ENCODE data around the gene RCAN3.

Gene RCAN3

DNA sequence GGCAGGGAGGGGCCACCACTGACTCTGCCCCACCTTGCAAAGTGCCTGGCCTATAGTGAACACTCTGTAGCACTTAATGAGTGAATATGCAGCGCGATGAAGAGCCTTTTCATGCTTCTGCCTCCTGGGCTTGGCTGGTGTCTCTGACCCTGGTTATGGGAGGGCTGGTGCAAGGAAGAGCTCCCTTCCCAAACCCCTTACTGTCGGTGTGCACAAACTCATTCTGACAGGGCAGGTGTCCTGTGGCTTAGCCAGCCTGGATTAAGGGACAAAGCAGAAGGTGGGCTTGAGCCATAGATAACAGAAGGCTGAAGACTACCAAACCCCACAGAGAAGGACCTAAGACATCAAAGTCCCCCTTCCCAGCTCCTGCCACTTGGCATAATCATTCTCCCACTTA is 51.3 kb downstream of the RCAN3 start:
- TF ChIP-seq USF1 (IDR thresholded peaks at IDR 0.05) (no peak), YY1 (IDR thresholded peaks at IDR 0.05; ENCODE audit: low read depth) (no peak), TEAD4 (IDR thresholded peaks at IDR 0.05) (no peak), RAD21 (IDR thresholded peaks at IDR 0.05; ENCODE audit: low read depth) (no peak), TAF1 (IDR thresholded peaks at IDR 0.05; ENCODE audit: low read depth) (no peak), CEBPB (IDR thresholded peaks at IDR 0.05) (no peak), CREB1 (IDR thresholded peaks at IDR 0.05; ENCODE audit: low read depth) (no peak), EGR1 (IDR thresholded peaks at IDR 0.05) (no peak), ZBTB7A (IDR thresholded peaks at IDR 0.05; ENCODE audit: low read depth) (no peak), FOXM1 (IDR thresholded peaks at IDR 0.05; ENCODE audit: borderline replicate concordance, low read depth) (no peak), NFIC (IDR thresholded peaks at IDR 0.05) (no peak), EP300 (IDR thresholded peaks at IDR 0.05; ENCODE audit: borderline replicate concordance) (no peak), TCF12 (IDR thresholded peaks at IDR 0.05; ENCODE audit: low read depth) (no peak)
- TF ChIP-seq, protein P1, sequence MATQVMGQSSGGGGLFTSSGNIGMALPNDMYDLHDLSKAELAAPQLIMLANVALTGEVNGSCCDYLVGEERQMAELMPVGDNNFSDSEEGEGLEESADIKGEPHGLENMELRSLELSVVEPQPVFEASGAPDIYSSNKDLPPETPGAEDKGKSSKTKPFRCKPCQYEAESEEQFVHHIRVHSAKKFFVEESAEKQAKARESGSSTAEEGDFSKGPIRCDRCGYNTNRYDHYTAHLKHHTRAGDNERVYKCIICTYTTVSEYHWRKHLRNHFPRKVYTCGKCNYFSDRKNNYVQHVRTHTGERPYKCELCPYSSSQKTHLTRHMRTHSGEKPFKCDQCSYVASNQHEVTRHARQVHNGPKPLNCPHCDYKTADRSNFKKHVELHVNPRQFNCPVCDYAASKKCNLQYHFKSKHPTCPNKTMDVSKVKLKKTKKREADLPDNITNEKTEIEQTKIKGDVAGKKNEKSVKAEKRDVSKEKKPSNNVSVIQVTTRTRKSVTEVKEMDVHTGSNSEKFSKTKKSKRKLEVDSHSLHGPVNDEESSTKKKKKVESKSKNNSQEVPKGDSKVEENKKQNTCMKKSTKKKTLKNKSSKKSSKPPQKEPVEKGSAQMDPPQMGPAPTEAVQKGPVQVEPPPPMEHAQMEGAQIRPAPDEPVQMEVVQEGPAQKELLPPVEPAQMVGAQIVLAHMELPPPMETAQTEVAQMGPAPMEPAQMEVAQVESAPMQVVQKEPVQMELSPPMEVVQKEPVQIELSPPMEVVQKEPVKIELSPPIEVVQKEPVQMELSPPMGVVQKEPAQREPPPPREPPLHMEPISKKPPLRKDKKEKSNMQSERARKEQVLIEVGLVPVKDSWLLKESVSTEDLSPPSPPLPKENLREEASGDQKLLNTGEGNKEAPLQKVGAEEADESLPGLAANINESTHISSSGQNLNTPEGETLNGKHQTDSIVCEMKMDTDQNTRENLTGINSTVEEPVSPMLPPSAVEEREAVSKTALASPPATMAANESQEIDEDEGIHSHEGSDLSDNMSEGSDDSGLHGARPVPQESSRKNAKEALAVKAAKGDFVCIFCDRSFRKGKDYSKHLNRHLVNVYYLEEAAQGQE (IDR thresholded peaks at IDR 0.05; ENCODE audit: low read depth) = no peak
- TF ChIP-seq, protein P2, sequence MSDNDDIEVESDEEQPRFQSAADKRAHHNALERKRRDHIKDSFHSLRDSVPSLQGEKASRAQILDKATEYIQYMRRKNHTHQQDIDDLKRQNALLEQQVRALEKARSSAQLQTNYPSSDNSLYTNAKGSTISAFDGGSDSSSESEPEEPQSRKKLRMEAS (IDR thresholded peaks at IDR 0.05) = no peak

DNA sequence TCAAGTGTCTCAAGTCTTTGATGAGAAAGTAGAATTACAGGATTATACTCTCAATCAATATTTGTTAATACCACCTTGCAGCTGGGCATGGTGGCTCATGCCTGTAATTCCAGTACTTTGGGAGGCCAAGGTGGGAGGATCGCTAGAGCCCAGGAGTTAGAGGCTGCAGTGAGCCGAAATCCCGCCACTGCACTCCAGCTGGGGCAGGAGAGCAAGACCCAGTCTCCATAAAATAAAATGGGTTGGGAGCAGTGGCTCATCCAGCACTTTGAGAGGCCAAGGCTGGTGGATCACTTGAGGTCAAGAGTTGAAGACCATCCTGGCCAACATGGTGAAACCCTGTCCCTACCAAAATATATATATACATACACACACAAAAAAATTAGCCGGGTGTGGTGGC is 52.1 kb downstream of the RCAN3 start:
- TF ChIP-seq NFIC (IDR thresholded peaks at IDR 0.05) (no peak), RAD21 (IDR thresholded peaks at IDR 0.05; ENCODE audit: low read depth) (no peak), USF1 (IDR thresholded peaks at IDR 0.05) (no peak), EGR1 (IDR thresholded peaks at IDR 0.05) (no peak), FOXM1 (IDR thresholded peaks at IDR 0.05; ENCODE audit: borderline replicate concordance, low read depth) (no peak), CEBPB (IDR thresholded peaks at IDR 0.05) (no peak), EP300 (IDR thresholded peaks at IDR 0.05; ENCODE audit: borderline replicate concordance) (no peak), TEAD4 (IDR thresholded peaks at IDR 0.05) (no peak)
- TF ChIP-seq, protein P2 (IDR thresholded peaks at IDR 0.05) = no peak

- TF ChIP-seq YY1 (IDR thresholded peaks at IDR 0.05; ENCODE audit: low read depth) (no peak), NFIC (IDR thresholded peaks at IDR 0.05) (no peak), RAD21 (IDR thresholded peaks at IDR 0.05; ENCODE audit: low read depth) (peak; percentile 57), CEBPB (IDR thresholded peaks at IDR 0.05) (no peak), USF1 (IDR thresholded peaks at IDR 0.05) (no peak)
- TF ChIP-seq, protein P2 (IDR thresholded peaks at IDR 0.05) = no peak; the same call in 1 of the 2 replicates
Observed at GRCh38 chr1:24555591-24556413, 53.2 kb downstream of the RCAN3 start, which contains the start of gene NCMAP. Gene NCMAP (plus strand): TSS chr1:24556087. CDS start chr1:24595431, 39,344 bp downstream.

- no peak for TF ChIP-seq RAD21 (IDR thresholded peaks at IDR 0.05; ENCODE audit: low read depth)
- TF ChIP-seq FOXM1 (IDR thresholded peaks at IDR 0.05; ENCODE audit: borderline replicate concordance, low read depth) = no peak
- no peak for TF ChIP-seq CREB1 (IDR thresholded peaks at IDR 0.05; ENCODE audit: low read depth)
- no peak for TF ChIP-seq YY1 (IDR thresholded peaks at IDR 0.05; ENCODE audit: low read depth)
- no peak for TF ChIP-seq EGR1 (IDR thresholded peaks at IDR 0.05)
- TF ChIP-seq NFIC (IDR thresholded peaks at IDR 0.05) = no peak
- TF ChIP-seq USF1 (IDR thresholded peaks at IDR 0.05) = no peak
- TF ChIP-seq, protein P1 (IDR thresholded peaks at IDR 0.05; ENCODE audit: low read depth) = no peak
- TF ChIP-seq TAF1 (IDR thresholded peaks at IDR 0.05; ENCODE audit: low read depth) = no peak
- TF ChIP-seq TCF12 (IDR thresholded peaks at IDR 0.05; ENCODE audit: low read depth) = no peak
- no peak for TF ChIP-seq TEAD4 (IDR thresholded peaks at IDR 0.05)
- no peak for TF ChIP-seq CEBPB (IDR thresholded peaks at IDR 0.05)
Observed at GRCh38 chr1:24556414-24556795, 53.8 kb downstream of the RCAN3 start.

Data from Ishikawa (cell line).